ENCODE results near the gene AK4.

- TF ChIP-seq CTCF (IDR thresholded peaks at IDR 0.05) (no peak), ZFX (IDR thresholded peaks at IDR 0.05; ENCODE audit: borderline replicate concordance) (no peak)
These were observed 77.2 kb downstream of the AK4 start for GRCh38 chr1:65225179-65225578.

All from 22Rv1 (cell line).